GM12878 (cell line): ENCODE data around the gene B9D1.

Experiments
- CHD2 ChIP-seq: IDR thresholded peaks from 2 replicates; pipeline ENCODE4 v1.6.1; 2011; ENCODE audit warnings: low read depth, low read length, improper control_type of control experiment, borderline replicate concordance
- EZH2 ChIP-seq: IDR thresholded peaks from 2 replicates; pipeline ENCODE4 v1.6.1; 2012; ENCODE audit warnings: low read depth, mild to moderate bottlenecking, control low read depth, inconsistent platforms, low read length, borderline replicate concordance; ENCODE audit not compliant: control insufficient read depth
- MTA2 ChIP-seq: fragments of 450-650 bp; IDR thresholded peaks from 2 replicates; pipeline ENCODE4 v1.6.1; 2016; ENCODE audit warnings: low read depth, mild to moderate bottlenecking, moderate library complexity
- POLR2A ChIP-seq: IDR thresholded peaks from 2 replicates; pipeline ENCODE4 v1.6.1; 2011; ENCODE audit warnings: low read depth, mild to moderate bottlenecking, low read length
- SMAD1 ChIP-seq: fragments of 450-650 bp; IDR thresholded peaks from 2 replicates; pipeline ENCODE4 v1.6.1; 2018; ENCODE audit warnings: mild to moderate bottlenecking, low read depth; ENCODE audit not compliant: partially characterized antibody
- ZNF384 ChIP-seq: IDR thresholded peaks from 2 replicates; pipeline ENCODE4 v1.6.1; 2012; ENCODE audit warnings: low read depth, mild to moderate bottlenecking, low read length, improper control_type of control experiment, borderline replicate concordance
- TF ChIP-seq, protein P1 (sequence below): IDR thresholded peaks from 2 replicates; pipeline ENCODE4 v1.6.1; 2012; ENCODE audit warnings: low read length, inconsistent platforms
- TF ChIP-seq, protein P2 (sequence below), 3 experiments: IDR thresholded peaks in 2 of 3; conservative IDR thresholded peaks in 1 of 3; 2 replicates each; pipeline ENCODE4 v1.5.1; 2011; ENCODE audit warnings: low read depth in 3 of 3, low read length in 3 of 3, mild to moderate bottlenecking in 3 of 3, control low read depth in 2 of 3, moderate library complexity in 2 of 3, inconsistent platforms in 1 of 3, mixed read lengths in 1 of 3; ENCODE audit not compliant: control insufficient read depth in 2 of 3, insufficient read depth in 1 of 3; ENCODE audit errors: extremely low read depth in 1 of 3
- TF ChIP-seq, protein P3 (sequence below): IDR thresholded peaks from 2 replicates; pipeline ENCODE4 v1.6.1; 2012; ENCODE audit warnings: mild to moderate bottlenecking, low read depth, low read length

DNA sequence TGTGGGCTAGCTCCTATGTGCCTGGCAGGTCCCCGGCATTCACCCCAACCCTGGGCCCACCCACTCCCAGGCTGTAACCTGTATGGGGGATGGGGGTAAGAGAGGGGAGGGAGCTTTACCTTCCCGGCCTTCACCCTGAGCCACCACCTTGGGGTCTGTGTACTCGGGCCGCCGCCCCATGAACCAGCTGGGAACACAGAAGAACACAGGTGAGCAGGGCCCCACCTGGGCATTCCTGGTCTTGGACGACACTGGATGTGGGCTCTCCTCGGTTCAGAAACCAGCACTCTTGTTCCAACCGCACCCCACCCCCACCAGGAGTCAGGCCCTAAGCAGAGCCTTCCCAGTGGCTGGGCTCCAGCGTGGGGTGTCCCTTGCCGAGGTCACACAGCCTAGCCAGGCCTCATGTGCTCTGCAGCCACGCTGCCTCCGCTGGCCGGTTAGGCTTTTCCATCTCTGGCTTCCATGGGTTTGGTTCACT is 18.8 kb downstream of the B9D1 start:
- TF ChIP-seq CHD2 (no peak), EZH2 (no peak), POLR2A (no peak), SMAD1 (no peak), MTA2 (no peak), ZNF384 (no peak)
- TF ChIP-seq, protein P1, sequence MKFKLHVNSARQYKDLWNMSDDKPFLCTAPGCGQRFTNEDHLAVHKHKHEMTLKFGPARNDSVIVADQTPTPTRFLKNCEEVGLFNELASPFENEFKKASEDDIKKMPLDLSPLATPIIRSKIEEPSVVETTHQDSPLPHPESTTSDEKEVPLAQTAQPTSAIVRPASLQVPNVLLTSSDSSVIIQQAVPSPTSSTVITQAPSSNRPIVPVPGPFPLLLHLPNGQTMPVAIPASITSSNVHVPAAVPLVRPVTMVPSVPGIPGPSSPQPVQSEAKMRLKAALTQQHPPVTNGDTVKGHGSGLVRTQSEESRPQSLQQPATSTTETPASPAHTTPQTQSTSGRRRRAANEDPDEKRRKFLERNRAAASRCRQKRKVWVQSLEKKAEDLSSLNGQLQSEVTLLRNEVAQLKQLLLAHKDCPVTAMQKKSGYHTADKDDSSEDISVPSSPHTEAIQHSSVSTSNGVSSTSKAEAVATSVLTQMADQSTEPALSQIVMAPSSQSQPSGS = no peak
- TF ChIP-seq, protein P2, sequence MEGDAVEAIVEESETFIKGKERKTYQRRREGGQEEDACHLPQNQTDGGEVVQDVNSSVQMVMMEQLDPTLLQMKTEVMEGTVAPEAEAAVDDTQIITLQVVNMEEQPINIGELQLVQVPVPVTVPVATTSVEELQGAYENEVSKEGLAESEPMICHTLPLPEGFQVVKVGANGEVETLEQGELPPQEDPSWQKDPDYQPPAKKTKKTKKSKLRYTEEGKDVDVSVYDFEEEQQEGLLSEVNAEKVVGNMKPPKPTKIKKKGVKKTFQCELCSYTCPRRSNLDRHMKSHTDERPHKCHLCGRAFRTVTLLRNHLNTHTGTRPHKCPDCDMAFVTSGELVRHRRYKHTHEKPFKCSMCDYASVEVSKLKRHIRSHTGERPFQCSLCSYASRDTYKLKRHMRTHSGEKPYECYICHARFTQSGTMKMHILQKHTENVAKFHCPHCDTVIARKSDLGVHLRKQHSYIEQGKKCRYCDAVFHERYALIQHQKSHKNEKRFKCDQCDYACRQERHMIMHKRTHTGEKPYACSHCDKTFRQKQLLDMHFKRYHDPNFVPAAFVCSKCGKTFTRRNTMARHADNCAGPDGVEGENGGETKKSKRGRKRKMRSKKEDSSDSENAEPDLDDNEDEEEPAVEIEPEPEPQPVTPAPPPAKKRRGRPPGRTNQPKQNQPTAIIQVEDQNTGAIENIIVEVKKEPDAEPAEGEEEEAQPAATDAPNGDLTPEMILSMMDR (IDR thresholded peaks at IDR 0.05 in 2 of 3, conservative IDR thresholded peaks at IDR 0.05 in 1 of 3; ENCODE audit: control insufficient read depth in 2 of 3, extremely low read depth in 1 of 3, insufficient read depth in 1 of 3, low read depth in 3 of 3, low read length in 3 of 3) = no peak
- TF ChIP-seq, protein P3, sequence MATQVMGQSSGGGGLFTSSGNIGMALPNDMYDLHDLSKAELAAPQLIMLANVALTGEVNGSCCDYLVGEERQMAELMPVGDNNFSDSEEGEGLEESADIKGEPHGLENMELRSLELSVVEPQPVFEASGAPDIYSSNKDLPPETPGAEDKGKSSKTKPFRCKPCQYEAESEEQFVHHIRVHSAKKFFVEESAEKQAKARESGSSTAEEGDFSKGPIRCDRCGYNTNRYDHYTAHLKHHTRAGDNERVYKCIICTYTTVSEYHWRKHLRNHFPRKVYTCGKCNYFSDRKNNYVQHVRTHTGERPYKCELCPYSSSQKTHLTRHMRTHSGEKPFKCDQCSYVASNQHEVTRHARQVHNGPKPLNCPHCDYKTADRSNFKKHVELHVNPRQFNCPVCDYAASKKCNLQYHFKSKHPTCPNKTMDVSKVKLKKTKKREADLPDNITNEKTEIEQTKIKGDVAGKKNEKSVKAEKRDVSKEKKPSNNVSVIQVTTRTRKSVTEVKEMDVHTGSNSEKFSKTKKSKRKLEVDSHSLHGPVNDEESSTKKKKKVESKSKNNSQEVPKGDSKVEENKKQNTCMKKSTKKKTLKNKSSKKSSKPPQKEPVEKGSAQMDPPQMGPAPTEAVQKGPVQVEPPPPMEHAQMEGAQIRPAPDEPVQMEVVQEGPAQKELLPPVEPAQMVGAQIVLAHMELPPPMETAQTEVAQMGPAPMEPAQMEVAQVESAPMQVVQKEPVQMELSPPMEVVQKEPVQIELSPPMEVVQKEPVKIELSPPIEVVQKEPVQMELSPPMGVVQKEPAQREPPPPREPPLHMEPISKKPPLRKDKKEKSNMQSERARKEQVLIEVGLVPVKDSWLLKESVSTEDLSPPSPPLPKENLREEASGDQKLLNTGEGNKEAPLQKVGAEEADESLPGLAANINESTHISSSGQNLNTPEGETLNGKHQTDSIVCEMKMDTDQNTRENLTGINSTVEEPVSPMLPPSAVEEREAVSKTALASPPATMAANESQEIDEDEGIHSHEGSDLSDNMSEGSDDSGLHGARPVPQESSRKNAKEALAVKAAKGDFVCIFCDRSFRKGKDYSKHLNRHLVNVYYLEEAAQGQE = no peak
